Measurements from ENCODE around the gene BPIFB4. TPM values are rescaled to one million over a fixed set of nuclear protein-coding genes. Genes with fewer than 3 reads are reported as not detected.

Gene BPIFB4
- total RNA-seq, 5 donors from 2014 or later (not counting 1 experiment from before 2014, with no cell fraction given): not detected

- no peaks in the 10 kb centered on the region for H3K4me1 Mint-ChIP-seq
- H3K27ac ChIP-seq (ENCODE audit: low read length): no peak overlapping the region
- H3K9me3 Mint-ChIP-seq: peaks cover 0 to 6% (median 0%) of the 10 kb centered on the region in 3 donors
- no peaks in the 10 kb centered on the region for H3K36me3 Mint-ChIP-seq
- H3K9me3 ChIP-seq: no peaks in the 10 kb centered on the region
- no peaks in the 10 kb centered on the region for H3K27me3 ChIP-seq (replicated peaks in 1 of 2; ENCODE audit: control insufficient read depth in 2 of 2, extremely low read depth in 1 of 2, insufficient read depth in 2 of 2, low read length in 1 of 2)
- peaks cover 0 to 4% of the 10 kb centered on the region in 2 donors for H3K27me3 Mint-ChIP-seq
- no peaks in the 10 kb centered on the region for H3K36me3 ChIP-seq (ENCODE audit: control insufficient read depth in 2 of 2, extremely low read depth in 1 of 2, insufficient read depth in 1 of 2, low read length in 1 of 2)
- no peak overlapping the region for H3K27ac Mint-ChIP-seq
- H3K4me3 ChIP-seq (ENCODE audit: control insufficient read depth in 1 of 2, extremely low read depth in 1 of 2, low read length in 1 of 2): no peak overlapping the region
- no peak overlapping the region for H3K4me3 Mint-ChIP-seq
- H3K4me1 ChIP-seq (ENCODE audit: control insufficient read depth in 1 of 2, extremely low read depth in 1 of 2, insufficient read depth in 2 of 2, low read length in 2 of 2): no peaks in the 10 kb centered on the region
- DNase-seq (no peak), ATAC-seq (replicated peaks in 1 of 4) (no peak)
- ChIA-PET POLR2A (no interaction called here), CTCF (no interaction called here)
Measured at GRCh38 chr20:33139467-33139866, 60.0 kb downstream of the BPIFB4 start.

GRCh38 chr20:33145521-33145920, 66.1 kb downstream of the BPIFB4 start:
- ATAC-seq (replicated peaks in 1 of 4): no peak
- ChIA-PET CTCF (no interaction called here), POLR2A (no interaction called here)
- Histone ChIP-seq H3K9me3 (no peaks in the 10 kb centered on the region), H3K4me1 (ENCODE audit: control insufficient read depth in 1 of 2, extremely low read depth in 1 of 2, insufficient read depth in 2 of 2, low read length in 2 of 2) (no peaks in the 10 kb centered on the region), H3K27me3 (replicated peaks in 1 of 2; ENCODE audit: control insufficient read depth in 2 of 2, extremely low read depth in 1 of 2, insufficient read depth in 2 of 2, low read length in 1 of 2) (peaks cover 0 to 13% of the 10 kb centered on the region in 2 experiments), H3K4me3 (ENCODE audit: control insufficient read depth in 1 of 2, extremely low read depth in 1 of 2, low read length in 1 of 2) (no peak overlapping the region), H3K27ac (ENCODE audit: low read length) (no peak overlapping the region), H3K36me3 (ENCODE audit: control insufficient read depth in 2 of 2, extremely low read depth in 1 of 2, insufficient read depth in 1 of 2, low read length in 1 of 2) (no peaks in the 10 kb centered on the region)
- no peak for DNase-seq
- 62% methylated on average over 2 of the region's 5 CpGs for WGBS (ENCODE audit: insufficient coverage)
- Mint-ChIP-seq H3K27ac (no peak overlapping the region), H3K4me3 (no peak overlapping the region), H3K4me1 (no peaks in the 10 kb centered on the region), H3K9me3 (no peaks in the 10 kb centered on the region), H3K36me3 (no peaks in the 10 kb centered on the region), H3K27me3 (peaks cover 29 to 39% of the 10 kb centered on the region in 2 donors)

GRCh38 chr20:33147299-33147698, 67.9 kb downstream of the BPIFB4 start:
- Mint-ChIP-seq H3K9me3 (no peaks in the 10 kb centered on the region), H3K27me3 (peaks cover 31 to 41% of the 10 kb centered on the region in 2 donors), H3K36me3 (no peaks in the 10 kb centered on the region), H3K4me1 (no peaks in the 10 kb centered on the region), H3K27ac (no peak overlapping the region), H3K4me3 (no peak overlapping the region)
- DNase-seq: no peak
- Histone ChIP-seq H3K9me3 (no peaks in the 10 kb centered on the region), H3K36me3 (ENCODE audit: control insufficient read depth in 2 of 2, extremely low read depth in 1 of 2, insufficient read depth in 1 of 2, low read length in 1 of 2) (no peaks in the 10 kb centered on the region), H3K4me1 (ENCODE audit: control insufficient read depth in 1 of 2, extremely low read depth in 1 of 2, insufficient read depth in 2 of 2, low read length in 2 of 2) (no peaks in the 10 kb centered on the region), H3K4me3 (ENCODE audit: control insufficient read depth in 1 of 2, extremely low read depth in 1 of 2, low read length in 1 of 2) (no peak overlapping the region), H3K27me3 (replicated peaks in 1 of 2; ENCODE audit: control insufficient read depth in 2 of 2, extremely low read depth in 1 of 2, insufficient read depth in 2 of 2, low read length in 1 of 2) (peaks cover 0 to 13% of the 10 kb centered on the region in 2 experiments), H3K27ac (ENCODE audit: low read length) (no peak overlapping the region)
- POLR2A ChIA-PET: no interaction called here
- CTCF ChIA-PET: no interaction called here
- ATAC-seq (replicated peaks in 1 of 4): no peak
- 67% methylated on average over 1 of the region's 5 CpGs for WGBS (ENCODE audit: insufficient coverage)

GRCh38 chr20:33148040-33148439, 68.6 kb downstream of the BPIFB4 start:
- CTCF ChIA-PET: no interaction called here
- no peak for DNase-seq
- ATAC-seq (replicated peaks in 1 of 4): no peak
- no peaks in the 10 kb centered on the region for H3K4me1 ChIP-seq (ENCODE audit: control insufficient read depth in 1 of 2, extremely low read depth in 1 of 2, insufficient read depth in 2 of 2, low read length in 2 of 2)
- Mint-ChIP-seq H3K4me3 (no peak overlapping the region), H3K27ac (no peak overlapping the region), H3K9me3 (no peaks in the 10 kb centered on the region), H3K36me3 (no peaks in the 10 kb centered on the region), H3K27me3 (peaks cover 34 to 48% of the 10 kb centered on the region in 2 donors), H3K4me1 (no peaks in the 10 kb centered on the region)
- H3K27ac ChIP-seq (ENCODE audit: low read length): no peak overlapping the region
- no peaks in the 10 kb centered on the region for H3K9me3 ChIP-seq
- 79% methylated on average over 4 of the region's 4 CpGs for WGBS (ENCODE audit: insufficient coverage)
- H3K4me3 ChIP-seq (ENCODE audit: control insufficient read depth in 1 of 2, extremely low read depth in 1 of 2, low read length in 1 of 2): no peak overlapping the region
- peaks cover 0 to 20% of the 10 kb centered on the region in 2 experiments for H3K27me3 ChIP-seq (replicated peaks in 1 of 2; ENCODE audit: control insufficient read depth in 2 of 2, extremely low read depth in 1 of 2, insufficient read depth in 2 of 2, low read length in 1 of 2)
- no peaks in the 10 kb centered on the region for H3K36me3 ChIP-seq (ENCODE audit: control insufficient read depth in 2 of 2, extremely low read depth in 1 of 2, insufficient read depth in 1 of 2, low read length in 1 of 2)
- POLR2A ChIA-PET: no interaction called here

GRCh38 chr20:33154252-33154651, 74.8 kb downstream of the BPIFB4 start:
- DNase-seq (no peak), ATAC-seq (replicated peaks in 1 of 4) (no peak)
- Histone ChIP-seq H3K4me1 (ENCODE audit: control insufficient read depth in 1 of 2, extremely low read depth in 1 of 2, insufficient read depth in 2 of 2, low read length in 2 of 2) (no peaks in the 10 kb centered on the region), H3K27ac (ENCODE audit: low read length) (no peak overlapping the region), H3K4me3 (ENCODE audit: control insufficient read depth in 1 of 2, extremely low read depth in 1 of 2, low read length in 1 of 2) (no peak overlapping the region), H3K36me3 (ENCODE audit: control insufficient read depth in 2 of 2, extremely low read depth in 1 of 2, insufficient read depth in 1 of 2, low read length in 1 of 2) (no peaks in the 10 kb centered on the region), H3K9me3 (no peaks in the 10 kb centered on the region), H3K27me3 (replicated peaks in 1 of 2; ENCODE audit: control insufficient read depth in 2 of 2, extremely low read depth in 1 of 2, insufficient read depth in 2 of 2, low read length in 1 of 2) (peaks cover 0 to 11% of the 10 kb centered on the region in 2 experiments)
- Mint-ChIP-seq H3K27me3 (peaks cover 22 to 35% of the 10 kb centered on the region in 2 donors), H3K4me1 (no peaks in the 10 kb centered on the region), H3K36me3 (no peaks in the 10 kb centered on the region), H3K9me3 (no peaks in the 10 kb centered on the region), H3K4me3 (no peak overlapping the region), H3K27ac (no peak overlapping the region)
- POLR2A ChIA-PET: no interaction called here
- WGBS (ENCODE audit: insufficient coverage): 89% methylated on average over 5 of the region's 6 CpGs
- CTCF ChIA-PET: interaction anchor here in 1 of 2 donors (0.7 kb wide), 1 partner anchor 262 kb away, joined by 3 read pairs; no protein-coding TSS in a partner anchor

GRCh38 chr20:33158637-33159385, 79.4 kb downstream of the BPIFB4 start:
- no peak overlapping the region for H3K27ac ChIP-seq (ENCODE audit: low read length)
- H3K27me3 ChIP-seq (replicated peaks in 1 of 2; ENCODE audit: control insufficient read depth in 2 of 2, extremely low read depth in 1 of 2, insufficient read depth in 2 of 2, low read length in 1 of 2): peaks cover 0 to 5% of the 10 kb centered on the region in 2 experiments
- H3K4me1 ChIP-seq (ENCODE audit: control insufficient read depth in 1 of 2, extremely low read depth in 1 of 2, insufficient read depth in 2 of 2, low read length in 2 of 2): no peaks in the 10 kb centered on the region
- DNase-seq (no peak), ATAC-seq (replicated peaks in 1 of 4) (no peak)
- ChIA-PET POLR2A (no interaction called here), CTCF (no interaction called here)
- H3K27me3 Mint-ChIP-seq: peaks cover 7 to 17% of the 10 kb centered on the region in 2 donors
- no peaks in the 10 kb centered on the region for H3K9me3 ChIP-seq
- no peaks in the 10 kb centered on the region for H3K36me3 Mint-ChIP-seq
- H3K9me3 Mint-ChIP-seq: no peaks in the 10 kb centered on the region
- H3K4me3 ChIP-seq (ENCODE audit: control insufficient read depth in 1 of 2, extremely low read depth in 1 of 2, low read length in 1 of 2): no peak overlapping the region
- H3K36me3 ChIP-seq (ENCODE audit: control insufficient read depth in 2 of 2, extremely low read depth in 1 of 2, insufficient read depth in 1 of 2, low read length in 1 of 2): no peaks in the 10 kb centered on the region
- 67% methylated on average over 2 of the region's 9 CpGs for WGBS (ENCODE audit: insufficient coverage)
- no peak overlapping the region for H3K27ac Mint-ChIP-seq
- no peak overlapping the region for H3K4me3 Mint-ChIP-seq
- H3K4me1 Mint-ChIP-seq: no peaks in the 10 kb centered on the region
